GM12878 (cell line): ENCODE data around the gene RIMBP2.

ENCODE experiments used
- CTCF ChIP-seq, 3 experiments: IDR thresholded peaks in 2 of 3; conservative IDR thresholded peaks in 1 of 3; 2 replicates each; pipeline ENCODE4 v1.5.1; 2011; ENCODE audit warnings: low read depth in 3 of 3, low read length in 3 of 3, mild to moderate bottlenecking in 3 of 3, control low read depth in 2 of 3, moderate library complexity in 2 of 3, inconsistent platforms in 1 of 3, mixed read lengths in 1 of 3; ENCODE audit not compliant: control insufficient read depth in 2 of 3, insufficient read depth in 1 of 3; ENCODE audit errors: extremely low read depth in 1 of 3
- MEF2A ChIP-seq: IDR thresholded peaks from 2 replicates; pipeline ENCODE4 v1.6.1; 2011; ENCODE audit warnings: low read depth, mild to moderate bottlenecking, low read length, moderate library complexity; ENCODE audit not compliant: insufficient read depth
- SIN3A ChIP-seq: IDR thresholded peaks from 2 replicates; pipeline ENCODE4 v1.6.1; 2012; ENCODE audit warnings: low read depth, low read length, improper control_type of control experiment

- TF ChIP-seq CTCF (IDR thresholded peaks at IDR 0.05 in 2 of 3, conservative IDR thresholded peaks at IDR 0.05 in 1 of 3; ENCODE audit: control insufficient read depth in 2 of 3, extremely low read depth in 1 of 3, insufficient read depth in 1 of 3, low read depth in 3 of 3, low read length in 3 of 3) (no peak), MEF2A (no peak), SIN3A (no peak)
These were observed 76.3 kb downstream of the RIMBP2 start for GRCh38 chr12:130639476-130640424.
